ENCODE measurements around the gene SLC37A4. TPM values are rescaled to one million over a fixed set of nuclear protein-coding genes. Genes with fewer than 3 reads are reported as not detected.

Gene SLC37A4
- total RNA-seq, 1 experiment from 2014 or later = 54.5 TPM

DNA sequence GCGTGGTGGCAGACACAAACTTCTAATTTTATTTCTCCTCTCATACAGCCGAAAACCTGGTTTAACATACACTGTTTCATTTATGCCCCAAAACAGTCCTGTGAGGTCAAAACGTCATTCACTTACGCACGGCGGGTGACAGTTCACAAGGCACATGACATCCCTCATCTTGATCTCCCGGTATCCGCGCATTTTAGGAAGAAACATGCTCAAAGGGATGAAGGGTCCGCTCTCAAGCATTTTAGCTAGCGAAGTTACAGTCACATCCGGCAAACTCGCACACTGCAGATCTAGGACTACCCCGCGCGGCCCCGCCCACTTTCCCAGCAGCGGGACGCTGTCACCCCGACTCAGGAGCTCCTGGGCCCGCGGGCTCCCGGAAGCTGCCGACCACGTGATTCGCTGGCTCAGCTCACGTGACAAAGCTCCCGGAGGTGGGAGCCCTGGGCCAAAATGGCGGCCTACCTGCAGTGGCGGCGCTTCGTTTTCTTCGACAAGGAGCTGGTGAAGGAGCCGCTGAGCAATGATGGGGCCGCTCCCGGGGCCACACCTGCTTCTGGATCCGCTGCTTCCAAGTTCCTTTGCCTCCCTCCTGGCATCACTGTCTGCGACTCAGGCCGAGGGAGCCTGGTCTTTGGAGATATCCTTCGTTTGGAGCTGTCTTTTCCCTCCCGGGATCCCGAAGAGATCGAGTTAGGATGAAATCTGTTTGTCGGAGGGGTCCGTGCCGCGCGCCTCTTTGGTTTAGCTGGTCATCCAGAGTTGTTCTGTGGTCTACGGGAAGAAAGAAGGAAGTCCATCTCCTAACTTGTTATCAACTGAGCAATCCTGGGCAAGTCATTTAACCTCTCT is 36.9 kb upstream of the SLC37A4 start, which contains the start of gene VPS11 (continued):
- TF ChIP-seq ZNF317 (CRISPR knock-in tag; IDR thresholded peaks at IDR 0.05; ENCODE audit: borderline replicate concordance, low read depth) = no peak
- no peak for TF ChIP-seq ZNF121 (CRISPR knock-in tag; IDR thresholded peaks at IDR 0.05)
- TF ChIP-seq NR1H2 (CRISPR knock-in tag; IDR thresholded peaks at IDR 0.05) = no peak
- TF ChIP-seq SP1 (CRISPR knock-in tag; conservative IDR thresholded peaks at IDR 0.05) = peak; percentile 82
- no peak for TF ChIP-seq TEAD4 (CRISPR knock-in tag; IDR thresholded peaks at IDR 0.05)
- no peak for TF ChIP-seq ZNF423 (CRISPR knock-in tag; IDR thresholded peaks at IDR 0.05)
- peak; percentile 79 for TF ChIP-seq MAX (CRISPR knock-in tag; IDR thresholded peaks at IDR 0.05)
- TF ChIP-seq ELF4 (CRISPR knock-in tag; IDR thresholded peaks at IDR 0.05; ENCODE audit: low read depth) = no peak
- peak; percentile 71; the same call in 1 of the 2 replicates for TF ChIP-seq E2F5 (CRISPR knock-in tag; IDR thresholded peaks at IDR 0.05)
- peak; percentile 48; the same call in 1 of the 2 replicates for TF ChIP-seq MYBL2 (CRISPR knock-in tag; IDR thresholded peaks at IDR 0.05)
- TF ChIP-seq FOXJ3 (CRISPR knock-in tag; IDR thresholded peaks at IDR 0.05; ENCODE audit: borderline replicate concordance) = no peak
- TF ChIP-seq SMAD4 (CRISPR knock-in tag; IDR thresholded peaks at IDR 0.05) = no peak
- TF ChIP-seq CREM (CRISPR knock-in tag; IDR thresholded peaks at IDR 0.05) = peak; percentile 77
- TF ChIP-seq ZNF138 (CRISPR knock-in tag; conservative IDR thresholded peaks at IDR 0.05) = no peak
- TF ChIP-seq SMAD3 (CRISPR knock-in tag; IDR thresholded peaks at IDR 0.05; ENCODE audit: borderline replicate concordance) = no peak
- TF ChIP-seq HMGA2 (CRISPR knock-in tag; IDR thresholded peaks at IDR 0.05) = no peak
- no peak for TF ChIP-seq HMGXB4 (CRISPR knock-in tag; IDR thresholded peaks at IDR 0.05)
- peak; percentile 80 for TF ChIP-seq ETV6 (CRISPR knock-in tag; IDR thresholded peaks at IDR 0.05)
- no peak for TF ChIP-seq KAT7 (CRISPR knock-in tag; IDR thresholded peaks at IDR 0.05; ENCODE audit: borderline replicate concordance)
- TF ChIP-seq, protein P1, sequence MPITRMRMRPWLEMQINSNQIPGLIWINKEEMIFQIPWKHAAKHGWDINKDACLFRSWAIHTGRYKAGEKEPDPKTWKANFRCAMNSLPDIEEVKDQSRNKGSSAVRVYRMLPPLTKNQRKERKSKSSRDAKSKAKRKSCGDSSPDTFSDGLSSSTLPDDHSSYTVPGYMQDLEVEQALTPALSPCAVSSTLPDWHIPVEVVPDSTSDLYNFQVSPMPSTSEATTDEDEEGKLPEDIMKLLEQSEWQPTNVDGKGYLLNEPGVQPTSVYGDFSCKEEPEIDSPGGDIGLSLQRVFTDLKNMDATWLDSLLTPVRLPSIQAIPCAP (CRISPR knock-in tag; IDR thresholded peaks at IDR 0.05) = no peak
- TF ChIP-seq ARID4B (CRISPR knock-in tag; IDR thresholded peaks at IDR 0.05; ENCODE audit: borderline replicate concordance) = peak; percentile 83; the same call in 1 of the 2 replicates
- TF ChIP-seq MXD4 (CRISPR knock-in tag; IDR thresholded peaks at IDR 0.05; ENCODE audit: borderline replicate concordance) = no peak
- TF ChIP-seq ZSCAN18 (CRISPR knock-in tag; IDR thresholded peaks at IDR 0.05) = no peak
- no peak for TF ChIP-seq IRF2 (CRISPR knock-in tag; IDR thresholded peaks at IDR 0.05; ENCODE audit: borderline replicate concordance, low read depth)
- TF ChIP-seq NR3C1 (CRISPR knock-in tag; conservative IDR thresholded peaks at IDR 0.05; ENCODE audit: low read depth) = no peak
- peak; percentile 87 for TF ChIP-seq FOXK1 (CRISPR knock-in tag; IDR thresholded peaks at IDR 0.05)
- TF ChIP-seq EMX1 (CRISPR knock-in tag; IDR thresholded peaks at IDR 0.05) = no peak
- TF ChIP-seq GABPB1 (CRISPR knock-in tag; IDR thresholded peaks at IDR 0.05) = peak; percentile 65
